PC-9 (cell line): ENCODE results near the gene ZNF429. TPM values are rescaled to one million over a fixed set of nuclear protein-coding genes. Genes with fewer than 3 reads are reported as not detected.
"Not testable (repeated sequence)": the region's sequence is repeated elsewhere in the genome, so short reads cannot be mapped to it uniquely, and the experiment has no call there.

Experiments used
- BruUV-seq: library from RNA; stranded (reverse); fragments of 400-500 nt; replicated peaks from 2 replicates; lab custom pipeline; 2021; lab: Mats Ljungman, UMichigan
- CTCF ChIA-PET: fragments of 300-600 bp; sonication (Branson Sonifier 250); formaldehyde crosslinking; loops from one replicate; lab custom pipeline; 2022; ENCODE audit warnings: antibody characterized with exemption; lab: Charles Lee
- POLR2A ChIA-PET: fragments of 300-600 bp; sonication (Branson Sonifier 250); formaldehyde crosslinking; loops from one replicate; lab custom pipeline; 2022; ENCODE audit warnings: antibody characterized with exemption; ENCODE audit not compliant: unreplicated experiment; lab: Charles Lee
- DNase-seq, 2 experiments: peaks; one replicate each; pipeline versions ENCODE4 v3.0.0 to v3.0.0-alpha.2; 2015 to 2022; ENCODE audit warnings: mixed read lengths in 1 of 2
- H2AFZ ChIP-seq: fragments of 200-600 bp; sonication (generic); 2 replicates; pipeline ENCODE4 v1.8.1; 2017; ENCODE audit warnings: antibody characterized with exemption
- H3F3A ChIP-seq: fragments of 200-600 bp; sonication (generic); 2 replicates; pipeline ENCODE4 v1.8.1; 2017; ENCODE audit warnings: antibody characterized with exemption, mild to moderate bottlenecking, low read depth; ENCODE audit not compliant: insufficient read depth
- H3K27ac ChIP-seq: fragments of 200-600 bp; sonication (generic); 2 replicates; pipeline ENCODE4 v1.6.1; 2016; ENCODE audit warnings: mixed run types
- H3K27me3 ChIP-seq: fragments of 200-600 bp; sonication (generic); 2 replicates; pipeline ENCODE4 v1.6.1; 2016; ENCODE audit warnings: low read depth, mixed run types; ENCODE audit not compliant: insufficient read depth
- H3K36me3 ChIP-seq: fragments of 200-600 bp; sonication (generic); 2 replicates; pipeline ENCODE4 v1.6.1; 2016; ENCODE audit warnings: low read depth, mixed run types
- H3K4me1 ChIP-seq: fragments of 200-600 bp; sonication (generic); replicated peaks from 2 replicates; pipeline ENCODE4 v1.6.1; 2016; ENCODE audit warnings: mixed run types; ENCODE audit not compliant: insufficient read depth
- H3K4me2 ChIP-seq: fragments of 200-600 bp; sonication (generic); 2 replicates; pipeline ENCODE4 v1.6.1; 2017; ENCODE audit warnings: mixed run types
- H3K4me3 ChIP-seq: fragments of 200-600 bp; sonication (generic); 2 replicates; pipeline ENCODE4 v1.6.1; 2016; ENCODE audit warnings: mixed run types
- H3K79me2 ChIP-seq: fragments of 200-600 bp; sonication (generic); 2 replicates; pipeline ENCODE4 v1.6.1; 2017; ENCODE audit warnings: low read depth, mixed run types
- H3K9me2 ChIP-seq: fragments of 200-600 bp; sonication (generic); 2 replicates; pipeline ENCODE4 v1.8.1; 2017; ENCODE audit warnings: mild to moderate bottlenecking; ENCODE audit not compliant: insufficient read depth
- H3K9me3 ChIP-seq: fragments of 200-600 bp; sonication (generic); 2 replicates; pipeline ENCODE4 v1.8.1; 2016; ENCODE audit warnings: low read depth; ENCODE audit not compliant: insufficient read depth
- H4K20me1 ChIP-seq: fragments of 200-600 bp; sonication (generic); 2 replicates; pipeline ENCODE4 v1.8.1; 2017; ENCODE audit not compliant: insufficient read depth
- CTCF ChIP-seq: fragments of 200-600 bp; sonication (generic); conservative IDR thresholded peaks from 2 replicates; pipeline ENCODE4 v1.6.1; 2017; ENCODE audit warnings: mixed run types, antibody characterized with exemption, mild to moderate bottlenecking, moderate library complexity
- EZH2 ChIP-seq: fragments of 200-600 bp; sonication (generic); IDR thresholded peaks from 2 replicates; pipeline ENCODE4 v1.8.0; 2017; ENCODE audit warnings: antibody characterized with exemption, low read depth
- intact Hi-C: fragments of 100-400 bp; cut with micrococcal nuclease; formaldehyde crosslinking; loops from one replicate; pipeline ENCODE4 v1.10.0; 2022; ENCODE audit not compliant: unreplicated experiment
- total RNA-seq: library from RNA; stranded (reverse); gene quantifications from 2 replicates; pipeline ENCODE4 v1.2.3, GENCODE V29; 2021

ZNF429 gene
- total RNA-seq, 1 experiment from 2014 or later, result 10.0 TPM

DNA sequence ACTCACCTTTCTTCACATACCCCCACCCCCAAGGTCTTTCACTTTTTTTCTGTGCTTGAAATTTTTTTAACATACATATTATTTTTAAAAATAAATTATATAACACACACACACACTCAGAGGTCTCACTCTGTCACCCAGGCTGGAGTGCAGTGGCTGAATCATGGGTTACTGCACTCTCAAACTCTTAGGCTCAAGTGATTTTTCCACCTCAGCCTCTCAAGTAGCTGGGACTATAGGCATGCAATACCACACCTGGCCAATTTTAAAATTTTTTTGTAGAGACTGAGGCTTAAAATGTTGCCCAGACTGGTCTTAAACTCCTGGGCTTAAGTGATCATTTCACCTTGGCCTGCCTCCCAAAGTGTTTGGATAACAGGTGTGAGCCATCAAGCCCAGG lies 32.9 kb upstream of the ZNF429 start:
- ChIA-PET POLR2A (no interaction called here), CTCF (no interaction called here)
- Histone ChIP-seq H3K4me1 (no peaks in the 10 kb centered on the region), H3K27me3 (no peaks in the 10 kb centered on the region), H3K9me3 (no peaks in the 10 kb centered on the region), H3K27ac (no peak overlapping the region), H3K4me3 (no peak overlapping the region), H3K4me2 (no peak overlapping the region), H3F3A (no peaks in the 10 kb centered on the region), H2AFZ (no peak overlapping the region), H3K79me2 (no peaks in the 10 kb centered on the region), H3K36me3 (no peaks in the 10 kb centered on the region), H4K20me1 (no peaks in the 10 kb centered on the region), H3K9me2 (no peaks in the 10 kb centered on the region)
- no peak for TF ChIP-seq EZH2
- TF ChIP-seq CTCF, result no peak
- BruUV-seq, result no TSS peak
- intact Hi-C loops, result no loop called here
- no peak for DNase-seq

DNA sequence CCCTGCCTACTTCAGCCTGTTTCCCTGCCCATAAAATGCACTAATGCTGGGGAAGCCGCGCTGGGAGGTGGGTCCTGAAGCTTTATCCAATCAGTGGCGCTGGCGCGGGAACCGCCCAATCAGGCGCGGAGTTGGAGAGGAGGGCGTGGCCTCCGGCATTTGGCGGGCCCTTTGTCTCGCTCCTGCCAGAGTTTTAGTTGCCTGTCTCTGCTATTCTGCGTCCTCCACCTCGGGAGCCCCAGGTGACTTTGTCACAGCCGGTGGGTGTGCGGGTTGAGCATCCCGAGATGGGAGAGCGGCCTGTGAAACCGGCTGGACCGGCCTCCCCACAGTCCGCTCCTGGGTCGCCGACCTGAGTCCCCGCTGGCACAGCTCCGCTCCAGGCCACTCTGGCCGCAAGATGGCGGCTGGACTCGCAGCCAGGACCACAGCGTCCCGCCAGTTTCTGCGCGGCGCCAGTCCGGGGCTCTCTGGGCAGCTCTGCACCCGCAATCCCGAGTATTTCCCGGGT lies 30.7 kb upstream of the ZNF429 start:
- Histone ChIP-seq H3K4me1 (no peaks in the 10 kb centered on the region), H3K9me2 (no peaks in the 10 kb centered on the region), H3K4me3 (no peak overlapping the region), H3K27me3 (no peaks in the 10 kb centered on the region), H3K36me3 (no peaks in the 10 kb centered on the region), H3K79me2 (no peaks in the 10 kb centered on the region), H4K20me1 (no peaks in the 10 kb centered on the region), H3F3A (no peaks in the 10 kb centered on the region), H3K4me2 (no peak overlapping the region), H2AFZ (no peak overlapping the region), H3K27ac (no peak overlapping the region), H3K9me3 (no peaks in the 10 kb centered on the region; the same call in 1 of the 2 replicates)
- TF ChIP-seq EZH2 (no peak), CTCF (no peak)
- CTCF ChIA-PET, result no interaction called here
- POLR2A ChIA-PET, result interaction anchor here (0.7 kb wide), 1 partner anchor 1018 kb away, joined by 4 read pairs; no protein-coding TSS in a partner anchor
- BruUV-seq, result no TSS peak
- peak in 1 of 2 experiments; percentile 34 for DNase-seq
- intact Hi-C loops, result no loop called here

GRCh38 chr19:21482361-21482760 lies 23.0 kb upstream of the ZNF429 start:
- DNase-seq, H3K79me2 ChIP-seq, H2AFZ ChIP-seq, H3K4me3 ChIP-seq, H3K4me1 ChIP-seq, H3K4me2 ChIP-seq, H3K36me3 ChIP-seq, H3K9me2 ChIP-seq, POLR2A ChIA-PET, H3F3A ChIP-seq, CTCF ChIA-PET, H4K20me1 ChIP-seq, H3K27ac ChIP-seq, BruUV-seq, H3K27me3 ChIP-seq, intact Hi-C loops: not testable (repeated sequence)
- peaks cover 15% of the 10 kb centered on the region; the same call in 1 of the 2 replicates for H3K9me3 ChIP-seq

DNA sequence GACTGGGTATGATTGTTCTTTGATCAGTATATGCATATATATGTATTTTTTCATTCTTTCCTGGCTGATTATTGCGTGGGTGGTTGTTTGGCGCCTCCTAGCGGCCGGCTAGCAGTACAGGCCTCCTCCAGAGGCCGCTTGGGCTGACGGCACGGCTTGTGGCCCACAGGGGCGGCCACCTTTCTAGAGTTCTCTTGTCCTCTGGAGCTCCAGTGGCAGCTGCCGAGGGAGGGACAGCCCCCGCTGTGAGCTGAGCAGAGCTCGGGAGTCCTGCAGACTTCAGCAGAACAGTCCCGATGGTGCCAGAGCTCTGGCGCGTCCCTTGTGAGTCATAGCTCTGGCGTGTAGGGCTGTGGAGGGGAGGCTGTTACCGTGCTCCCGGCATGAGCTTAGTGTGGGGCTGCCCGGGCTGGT lies 22.5 kb upstream of the ZNF429 start:
- intact Hi-C loops, result no loop called here
- BruUV-seq, result no TSS peak

More for the DNA sequence above, 22.5 kb upstream of the ZNF429 start:
- Histone ChIP-seq H3K9me2 (no peaks in the 10 kb centered on the region), H3F3A (no peaks in the 10 kb centered on the region), H3K4me3 (no peak overlapping the region), H2AFZ (no peak overlapping the region), H3K9me3 (peaks cover 19% of the 10 kb centered on the region), H3K27me3 (no peaks in the 10 kb centered on the region), H3K27ac (no peak overlapping the region), H3K36me3 (no peaks in the 10 kb centered on the region), H4K20me1 (no peaks in the 10 kb centered on the region), H3K4me2 (peak overlapping the region; percentile 23; the same call in 1 of the 2 replicates), H3K4me1 (no peaks in the 10 kb centered on the region), H3K79me2 (no peaks in the 10 kb centered on the region)
- peak; percentile 84 for TF ChIP-seq CTCF
- no peak for TF ChIP-seq EZH2
- CTCF ChIA-PET, result no interaction called here
- peak in 1 of 2 experiments; percentile 30 for DNase-seq
- POLR2A ChIA-PET, result no interaction called here
